Osteocyte (in vitro differentiated cells): ENCODE data around the gene PTGER3. TPM values are rescaled to one million over a fixed set of nuclear protein-coding genes. Genes with fewer than 3 reads are reported as not detected.
A peak's percentile ranks its signal among the peaks of the same experiment; 100 is the strongest.

Source experiments
- DNase-seq: peaks from one replicate; pipeline ENCODE4 v3.0.0; 2021; ENCODE audit warnings: mixed read lengths; ENCODE audit not compliant: unreplicated experiment; ENCODE audit errors: extremely low spot score
- H3K27ac Mint-ChIP-seq: one replicate; pipeline ENCODE4 v1.8.0; 2021; ENCODE audit warnings: mild to moderate bottlenecking, mixed read lengths; ENCODE audit not compliant: unreplicated experiment
- H3K27me3 Mint-ChIP-seq: one replicate; pipeline ENCODE4 v1.8.0; 2021; ENCODE audit warnings: mixed read lengths; ENCODE audit not compliant: unreplicated experiment
- H3K36me3 Mint-ChIP-seq: one replicate; pipeline ENCODE4 v1.8.0; 2021; ENCODE audit warnings: mixed read lengths; ENCODE audit not compliant: unreplicated experiment
- H3K4me1 Mint-ChIP-seq: one replicate; pipeline ENCODE4 v1.8.0; 2021; ENCODE audit warnings: mixed read lengths; ENCODE audit not compliant: unreplicated experiment
- H3K4me3 Mint-ChIP-seq: one replicate; pipeline ENCODE4 v1.8.0; 2021; ENCODE audit warnings: mild to moderate bottlenecking, moderate library complexity, mixed read lengths; ENCODE audit not compliant: unreplicated experiment
- H3K9me3 Mint-ChIP-seq: one replicate; pipeline ENCODE4 v1.8.0; 2021; ENCODE audit warnings: mixed read lengths; ENCODE audit not compliant: unreplicated experiment
- microRNA-seq: library from miRNA; unstranded; fragments of <30 nt; microRNA quantifications from one replicate; pipeline ENCODE4 v1.1.0, GENCODE V29; 2020; ENCODE audit not compliant: unreplicated experiment
- total RNA-seq: library from RNA; stranded (reverse); gene quantifications from 2 replicates; pipeline ENCODE4 v1.2.1, GENCODE V29; 2021
- TF ChIP-seq, protein P1 (sequence below): fragments of 200-600 bp; sonication (generic); IDR thresholded peaks from 2 replicates; pipeline ENCODE4 v1.5.0; 2021; ENCODE audit warnings: antibody characterized with exemption, mild to moderate bottlenecking, moderate library complexity

Gene PTGER3
- total RNA-seq, 1 donor from 2014 or later, result not detected

DNA sequence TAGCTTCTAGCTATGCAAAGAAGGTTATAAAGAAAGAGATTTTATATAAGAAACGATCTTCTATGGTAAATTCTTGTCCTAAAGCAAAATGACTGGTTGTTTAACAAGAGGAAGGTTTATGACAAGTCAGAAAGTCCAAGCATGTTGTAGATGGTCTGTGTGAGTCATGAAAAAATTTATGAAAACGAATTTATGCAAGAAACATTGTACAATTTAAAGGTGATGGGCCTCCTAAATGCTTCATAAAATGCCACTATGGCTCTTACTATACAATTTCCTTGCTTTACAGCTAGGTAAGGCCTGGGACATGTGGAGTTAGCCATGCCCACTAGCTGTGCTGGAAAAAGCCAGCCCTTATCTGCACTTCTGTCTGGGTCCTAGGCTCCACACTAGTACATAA, 125.4 kb downstream of the PTGER3 start:
- H3K9me3 Mint-ChIP-seq, result peaks cover 30% of the 10 kb centered on the region
- no peaks in the 10 kb centered on the region for H3K27me3 Mint-ChIP-seq
- no peak for DNase-seq
- TF ChIP-seq, protein P1, sequence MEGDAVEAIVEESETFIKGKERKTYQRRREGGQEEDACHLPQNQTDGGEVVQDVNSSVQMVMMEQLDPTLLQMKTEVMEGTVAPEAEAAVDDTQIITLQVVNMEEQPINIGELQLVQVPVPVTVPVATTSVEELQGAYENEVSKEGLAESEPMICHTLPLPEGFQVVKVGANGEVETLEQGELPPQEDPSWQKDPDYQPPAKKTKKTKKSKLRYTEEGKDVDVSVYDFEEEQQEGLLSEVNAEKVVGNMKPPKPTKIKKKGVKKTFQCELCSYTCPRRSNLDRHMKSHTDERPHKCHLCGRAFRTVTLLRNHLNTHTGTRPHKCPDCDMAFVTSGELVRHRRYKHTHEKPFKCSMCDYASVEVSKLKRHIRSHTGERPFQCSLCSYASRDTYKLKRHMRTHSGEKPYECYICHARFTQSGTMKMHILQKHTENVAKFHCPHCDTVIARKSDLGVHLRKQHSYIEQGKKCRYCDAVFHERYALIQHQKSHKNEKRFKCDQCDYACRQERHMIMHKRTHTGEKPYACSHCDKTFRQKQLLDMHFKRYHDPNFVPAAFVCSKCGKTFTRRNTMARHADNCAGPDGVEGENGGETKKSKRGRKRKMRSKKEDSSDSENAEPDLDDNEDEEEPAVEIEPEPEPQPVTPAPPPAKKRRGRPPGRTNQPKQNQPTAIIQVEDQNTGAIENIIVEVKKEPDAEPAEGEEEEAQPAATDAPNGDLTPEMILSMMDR, result no peak
- H3K4me1 Mint-ChIP-seq, result no peaks in the 10 kb centered on the region
- no peak overlapping the region for H3K4me3 Mint-ChIP-seq
- H3K27ac Mint-ChIP-seq, result no peak overlapping the region
- no peaks in the 10 kb centered on the region for H3K36me3 Mint-ChIP-seq

Small RNA genes lying within 50 kb of the gene (microRNA-seq; reads per million reads assigned to microRNA genes)
- 300 reads per million, percentile 68 among the genes with 10 or more reads in this experiment for gene MIR186

Other genes starting within 250 kb of the PTGER3 start
- gene ZRANB2, start 33.2 kb upstream of the PTGER3 start, total RNA-seq, result 78.1 and 84.3 TPM in 2 replicates